Stimulated activated naive CD8-positive, alpha-beta T cell treated with anti-CD3 and anti-CD28 coated beads, Interleukin-15, Interleukin-2, amounts not matched to agents 100 ng/mL and 50 ng/mL, for 24 hours (primary cell): Measurements from ENCODE around the gene FGD4.

Source experiments
- H3K27ac Mint-ChIP-seq: one replicate; pipeline ENCODE4 v1.8.0; 2021; ENCODE audit warnings: mild to moderate bottlenecking, mixed read lengths
- H3K27me3 Mint-ChIP-seq: one replicate; pipeline ENCODE4 v1.8.0; 2021; ENCODE audit warnings: mixed read lengths
- H3K36me3 Mint-ChIP-seq: one replicate; pipeline ENCODE4 v1.8.0; 2021; ENCODE audit warnings: low read depth, mixed read lengths
- H3K4me1 Mint-ChIP-seq: one replicate; pipeline ENCODE4 v1.8.0; 2021; ENCODE audit warnings: low read depth, mixed read lengths
- H3K4me3 Mint-ChIP-seq: one replicate; pipeline ENCODE4 v1.8.0; 2021; ENCODE audit warnings: mild to moderate bottlenecking, mixed read lengths
- H3K9me3 Mint-ChIP-seq: one replicate; pipeline ENCODE4 v1.8.0; 2021; ENCODE audit warnings: mixed read lengths

FGD4 gene

GRCh38 chr12:32617534-32617933 lies 218.2 kb downstream of the FGD4 start:
- Mint-ChIP-seq H3K4me1 (no peaks in the 10 kb centered on the region), H3K4me3 (no peak overlapping the region), H3K27me3 (no peaks in the 10 kb centered on the region), H3K36me3 (no peaks in the 10 kb centered on the region), H3K27ac (no peak overlapping the region), H3K9me3 (no peaks in the 10 kb centered on the region)

- Mint-ChIP-seq H3K27ac (no peak overlapping the region), H3K9me3 (no peaks in the 10 kb centered on the region), H3K4me1 (no peaks in the 10 kb centered on the region), H3K4me3 (no peak overlapping the region), H3K27me3 (no peaks in the 10 kb centered on the region), H3K36me3 (no peaks in the 10 kb centered on the region)
Observed at GRCh38 chr12:32618115-32618514, 218.8 kb downstream of the FGD4 start.

GRCh38 chr12:32627976-32628375 lies 228.6 kb downstream of the FGD4 start:
- Mint-ChIP-seq H3K27ac (no peak overlapping the region), H3K4me3 (no peak overlapping the region), H3K27me3 (no peaks in the 10 kb centered on the region), H3K36me3 (no peaks in the 10 kb centered on the region), H3K4me1 (no peaks in the 10 kb centered on the region), H3K9me3 (no peaks in the 10 kb centered on the region)

GRCh38 chr12:32641287-32641901 lies 242.0 kb downstream of the FGD4 start:
- H3K9me3 Mint-ChIP-seq = no peaks in the 10 kb centered on the region
- no peak overlapping the region for H3K4me3 Mint-ChIP-seq
- H3K27ac Mint-ChIP-seq = no peak overlapping the region
- no peaks in the 10 kb centered on the region for H3K4me1 Mint-ChIP-seq
- no peaks in the 10 kb centered on the region for H3K36me3 Mint-ChIP-seq
- no peaks in the 10 kb centered on the region for H3K27me3 Mint-ChIP-seq

GRCh38 chr12:32644431-32644830 lies 245.1 kb downstream of the FGD4 start:
- Mint-ChIP-seq H3K4me3 (no peak overlapping the region), H3K27ac (no peak overlapping the region), H3K27me3 (no peaks in the 10 kb centered on the region), H3K9me3 (no peaks in the 10 kb centered on the region), H3K4me1 (no peaks in the 10 kb centered on the region), H3K36me3 (no peaks in the 10 kb centered on the region)

- Mint-ChIP-seq H3K9me3 (no peaks in the 10 kb centered on the region), H3K27me3 (no peaks in the 10 kb centered on the region), H3K4me1 (no peaks in the 10 kb centered on the region), H3K27ac (no peak overlapping the region), H3K36me3 (no peaks in the 10 kb centered on the region), H3K4me3 (no peak overlapping the region)
Observed at GRCh38 chr12:32647275-32647674, 247.9 kb downstream of the FGD4 start.

GRCh38 chr12:32650508-32650907 lies 251.2 kb downstream of the FGD4 start:
- no peaks in the 10 kb centered on the region for H3K4me1 Mint-ChIP-seq
- no peak overlapping the region for H3K4me3 Mint-ChIP-seq

GRCh38 chr12:32651151-32651955 lies 252.0 kb downstream of the FGD4 start:
- Mint-ChIP-seq H3K27ac (no peak overlapping the region), H3K9me3 (no peaks in the 10 kb centered on the region), H3K4me3 (no peak overlapping the region), H3K36me3 (no peaks in the 10 kb centered on the region), H3K4me1 (no peaks in the 10 kb centered on the region), H3K27me3 (no peaks in the 10 kb centered on the region)

More at GRCh38 chr12:32650508-32650907, 251.2 kb downstream of the FGD4 start:
- Mint-ChIP-seq H3K9me3 (no peaks in the 10 kb centered on the region), H3K27me3 (no peaks in the 10 kb centered on the region), H3K27ac (no peak overlapping the region), H3K36me3 (no peaks in the 10 kb centered on the region)

GRCh38 chr12:32651956-32652210 lies 252.5 kb downstream of the FGD4 start:
- Mint-ChIP-seq H3K27me3 (no peaks in the 10 kb centered on the region), H3K4me1 (no peaks in the 10 kb centered on the region), H3K4me3 (no peak overlapping the region), H3K36me3 (no peaks in the 10 kb centered on the region), H3K27ac (no peak overlapping the region), H3K9me3 (no peaks in the 10 kb centered on the region)

GRCh38 chr12:32659908-32660440 lies 260.6 kb downstream of the FGD4 start:
- H3K4me3 Mint-ChIP-seq = no peak overlapping the region
- no peaks in the 10 kb centered on the region for H3K4me1 Mint-ChIP-seq
- H3K27ac Mint-ChIP-seq = no peak overlapping the region
- no peaks in the 10 kb centered on the region for H3K9me3 Mint-ChIP-seq
- no peaks in the 10 kb centered on the region for H3K36me3 Mint-ChIP-seq
- no peaks in the 10 kb centered on the region for H3K27me3 Mint-ChIP-seq

- Mint-ChIP-seq H3K27ac (no peak overlapping the region), H3K27me3 (no peaks in the 10 kb centered on the region), H3K4me1 (no peaks in the 10 kb centered on the region), H3K36me3 (no peaks in the 10 kb centered on the region), H3K4me3 (no peak overlapping the region), H3K9me3 (no peaks in the 10 kb centered on the region)
Observed at GRCh38 chr12:32661706-32662105, 262.3 kb downstream of the FGD4 start.

- no peaks in the 10 kb centered on the region for H3K4me1 Mint-ChIP-seq
- no peaks in the 10 kb centered on the region for H3K9me3 Mint-ChIP-seq
- no peak overlapping the region for H3K27ac Mint-ChIP-seq
- H3K36me3 Mint-ChIP-seq = no peaks in the 10 kb centered on the region
- H3K27me3 Mint-ChIP-seq = no peaks in the 10 kb centered on the region
- no peak overlapping the region for H3K4me3 Mint-ChIP-seq
Observed at GRCh38 chr12:32662665-32663064, 263.3 kb downstream of the FGD4 start.

- peaks cover 13% of the 10 kb centered on the region for H3K9me3 Mint-ChIP-seq
- no peak overlapping the region for H3K4me3 Mint-ChIP-seq
- no peaks in the 10 kb centered on the region for H3K27me3 Mint-ChIP-seq
- H3K36me3 Mint-ChIP-seq = no peaks in the 10 kb centered on the region
- H3K4me1 Mint-ChIP-seq = no peaks in the 10 kb centered on the region
- H3K27ac Mint-ChIP-seq = no peak overlapping the region
Observed at GRCh38 chr12:32666018-32666417, 266.7 kb downstream of the FGD4 start.

- no peaks in the 10 kb centered on the region for H3K27me3 Mint-ChIP-seq
Observed at GRCh38 chr12:32669584-32669983, 270.2 kb downstream of the FGD4 start.

GRCh38 chr12:32671930-32672780 lies 272.8 kb downstream of the FGD4 start:
- H3K9me3 Mint-ChIP-seq = peaks cover 13% of the 10 kb centered on the region
- no peak overlapping the region for H3K27ac Mint-ChIP-seq
- no peaks in the 10 kb centered on the region for H3K27me3 Mint-ChIP-seq
- H3K4me3 Mint-ChIP-seq = no peak overlapping the region
- H3K4me1 Mint-ChIP-seq = peaks cover 4% of the 10 kb centered on the region
- no peaks in the 10 kb centered on the region for H3K36me3 Mint-ChIP-seq

More at GRCh38 chr12:32669584-32669983, 270.2 kb downstream of the FGD4 start:
- peaks cover 13% of the 10 kb centered on the region for H3K9me3 Mint-ChIP-seq
- H3K4me1 Mint-ChIP-seq = no peaks in the 10 kb centered on the region
- no peak overlapping the region for H3K4me3 Mint-ChIP-seq
- no peak overlapping the region for H3K27ac Mint-ChIP-seq
- no peaks in the 10 kb centered on the region for H3K36me3 Mint-ChIP-seq
